Breast epithelium (tissue), 4 donors: Measurements from ENCODE around the gene COL7A1. TPM values are rescaled to one million over a fixed set of nuclear protein-coding genes. Genes with fewer than 3 reads are reported as not detected.
A peak's percentile ranks its signal among the peaks of the same experiment; 100 is the strongest.

Experiments
- DNase-seq, 2 donors: peaks; one replicate each; pipeline ENCODE4 v3.0.0-alpha.2; 2019; ENCODE audit warnings: low spot score in 2 of 2
- H3K27ac ChIP-seq, 2 donors: fragments of 200-600 bp; sonication (generic) in 1 of 2; one replicate each; pipeline ENCODE4 v1.5.1; 2016 to 2019; ENCODE audit warnings: mild to moderate bottlenecking in 1 of 2
- H3K27me3 ChIP-seq, 2 donors: fragments of 200-600 bp; sonication (generic) in 1 of 2; one replicate each; pipeline versions ENCODE4 v1.5.1 to v1.6.0; 2017 to 2019; ENCODE audit warnings: control low read depth in 1 of 2, mild to moderate bottlenecking in 1 of 2
- H3K36me3 ChIP-seq: fragments of 200-600 bp; one replicate; pipeline ENCODE4 v1.5.1; 2019
- H3K4me1 ChIP-seq, 2 donors: fragments of 200-600 bp; sonication (generic); one replicate each; pipeline ENCODE4 v1.5.1; 2016 to 2019; ENCODE audit warnings: control low read depth in 1 of 2
- H3K4me3 ChIP-seq, 3 donors: fragments of 200-600 bp; sonication (generic); 1 replicate in 2 of 3; 2 replicates in 1 of 3; pipeline ENCODE4 v1.5.1; 2016 to 2019; ENCODE audit warnings: mild to moderate bottlenecking in 3 of 3, moderate library complexity in 2 of 3
- H3K9me3 ChIP-seq, 2 donors: fragments of 200-600 bp; sonication (generic) in 1 of 2; one replicate each; pipeline ENCODE4 v1.5.1; 2016 to 2019; ENCODE audit warnings: control low read depth in 1 of 2
- CTCF ChIP-seq, 3 donors: fragments of 450-650 bp; IDR thresholded peaks; one replicate each; pipeline ENCODE4 v1.5.1; 2016 to 2017; ENCODE audit warnings: antibody characterized with exemption in 3 of 3, mild to moderate bottlenecking in 3 of 3, moderate library complexity in 3 of 3
- POLR2A ChIP-seq: fragments of 450-650 bp; IDR thresholded peaks from one replicate; pipeline ENCODE4 v1.6.1; 2016; ENCODE audit warnings: antibody characterized with exemption, mild to moderate bottlenecking, moderate library complexity
- POLR2AphosphoS5 ChIP-seq, 3 donors: sonication (generic); formaldehyde crosslinking; IDR thresholded peaks; one replicate each; pipeline ENCODE4 v1.6.1; 2017; ENCODE audit warnings: antibody characterized with exemption in 3 of 3
- intact Hi-C: fragments of 100-400 bp; cut with DNase I; formaldehyde crosslinking; loops from one replicate; pipeline ENCODE4 v1.15.1; 2023; ENCODE audit warnings: low total_unique reads
- total RNA-seq, 3 donors: library from RNA; depleted of rRNA; stranded (reverse); fragments of >200 nt; gene quantifications; one replicate each; pipeline ENCODE4 v1.1.0, GENCODE V29; 2016

The COL7A1 gene
- total RNA-seq, 3 donors from 2014 or later, result 0.48 to 18.6 (median 12.5) TPM

- peak overlapping the region; percentile 33 to 74 (median 56) for H3K4me3 ChIP-seq
- H3K9me3 ChIP-seq, result no peaks in the 10 kb centered on the region
- peaks cover 3 to 15% of the 10 kb centered on the region in 2 donors for H3K4me1 ChIP-seq
- TF ChIP-seq POLR2A (no peak), POLR2AphosphoS5 (IDR thresholded peaks at IDR 0.05) (no peak), CTCF (IDR thresholded peaks at IDR 0.05) (no peak)
- no peaks in the 10 kb centered on the region for H3K36me3 ChIP-seq
- H3K27me3 ChIP-seq, result peaks cover 0 to 2% of the 10 kb centered on the region in 2 donors
- H3K27ac ChIP-seq, result peak overlapping the region; percentile 91 to 94
- DNase-seq, result no peak
- intact Hi-C loops, result no loop called here
These were observed 596 bp downstream of the COL7A1 start for GRCh38 chr3:48594417-48595049.

DNA sequence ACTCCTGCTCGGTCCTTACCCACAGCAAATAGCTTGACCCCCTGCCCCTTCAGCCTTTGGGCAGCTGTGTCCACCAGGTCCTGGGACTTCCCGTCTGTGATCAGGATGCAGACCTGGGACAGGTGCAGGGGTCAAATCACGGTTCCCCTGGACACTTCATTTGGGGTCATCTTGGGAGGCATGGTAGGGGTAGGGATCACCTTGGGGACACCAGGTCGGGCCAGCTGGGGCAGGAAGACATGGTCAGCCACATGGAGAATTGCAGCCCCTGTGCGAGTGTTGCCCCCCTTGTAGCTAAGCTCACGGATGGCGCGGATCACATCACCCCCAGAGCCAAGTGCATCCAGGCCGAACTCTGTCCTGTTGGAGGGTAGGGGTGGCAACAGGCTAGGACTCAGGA lies 1.8 kb downstream of the COL7A1 start:
- Histone ChIP-seq H3K36me3 (no peaks in the 10 kb centered on the region), H3K27me3 (peaks cover 0 to 2% of the 10 kb centered on the region in 2 donors), H3K4me1 (peaks cover 0 to 7% of the 10 kb centered on the region in 2 donors), H3K4me3 (no peak overlapping the region), H3K27ac (no peak overlapping the region), H3K9me3 (no peaks in the 10 kb centered on the region)
- no peak for DNase-seq
- intact Hi-C loops, result no loop called here
- TF ChIP-seq CTCF (IDR thresholded peaks at IDR 0.05) (no peak), POLR2A (no peak), POLR2AphosphoS5 (IDR thresholded peaks at IDR 0.05) (no peak)

DNA sequence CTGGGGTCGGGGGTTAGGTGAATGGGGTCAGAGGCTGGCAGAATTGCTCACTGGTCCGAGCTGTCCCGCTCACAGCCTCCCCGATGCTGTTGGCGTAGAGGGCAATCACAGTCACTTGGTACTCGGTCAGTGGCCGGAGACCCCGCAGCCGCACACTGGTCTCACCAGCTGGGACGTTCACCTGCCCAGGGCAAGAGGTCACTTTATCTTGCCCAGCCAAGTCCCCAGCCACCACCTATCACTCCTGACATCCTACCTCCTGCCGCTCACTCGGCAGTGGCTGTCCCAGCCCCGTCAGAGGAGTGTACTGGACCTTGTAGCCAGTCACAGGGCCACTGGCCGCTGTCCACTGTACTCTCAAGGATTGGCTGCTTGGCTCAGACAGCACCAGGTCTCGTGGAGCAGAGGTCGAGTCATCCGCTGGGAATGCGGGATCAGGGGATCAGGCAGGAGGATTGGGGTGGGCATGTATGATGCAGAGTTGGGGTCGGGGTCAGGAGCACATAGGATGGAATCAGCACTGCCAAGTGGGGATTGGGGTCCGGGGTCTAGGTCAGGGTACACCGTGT lies 2.5 kb downstream of the COL7A1 start:
- DNase-seq, result no peak
- H3K27me3 ChIP-seq, result peaks cover 0 to 2% of the 10 kb centered on the region in 2 donors
- no peaks in the 10 kb centered on the region for H3K9me3 ChIP-seq
- H3K4me3 ChIP-seq, result no peak overlapping the region
- H3K36me3 ChIP-seq, result no peaks in the 10 kb centered on the region
- intact Hi-C loops, result loop anchor here (1.0 kb wide), 1 partner anchor 15 kb away; no protein-coding TSS in a partner anchor
- TF ChIP-seq CTCF (IDR thresholded peaks at IDR 0.05) (no peak), POLR2A (no peak), POLR2AphosphoS5 (IDR thresholded peaks at IDR 0.05) (no peak)
- peaks cover 0 to 6% of the 10 kb centered on the region in 2 donors for H3K4me1 ChIP-seq
- no peak overlapping the region for H3K27ac ChIP-seq

- H3K27ac ChIP-seq, result no peak overlapping the region
- peaks cover 0 to 6% of the 10 kb centered on the region in 2 donors for H3K4me1 ChIP-seq
- TF ChIP-seq POLR2A (no peak), CTCF (IDR thresholded peaks at IDR 0.05) (no peak), POLR2AphosphoS5 (IDR thresholded peaks at IDR 0.05) (no peak)
- no peak overlapping the region for H3K4me3 ChIP-seq
- H3K9me3 ChIP-seq, result no peaks in the 10 kb centered on the region
- H3K36me3 ChIP-seq, result no peaks in the 10 kb centered on the region
- H3K27me3 ChIP-seq, result peaks cover 0 to 2% of the 10 kb centered on the region in 2 donors
- intact Hi-C loops, result loop anchor here (1.0 kb wide), 1 partner anchor 15 kb away; no protein-coding TSS in a partner anchor
- DNase-seq, result no peak
These were observed 3.1 kb downstream of the COL7A1 start for GRCh38 chr3:48591886-48592518.

- DNase-seq, result no peak
- TF ChIP-seq CTCF (IDR thresholded peaks at IDR 0.05) (no peak), POLR2A (no peak), POLR2AphosphoS5 (IDR thresholded peaks at IDR 0.05) (no peak)
- Histone ChIP-seq H3K36me3 (no peaks in the 10 kb centered on the region), H3K9me3 (no peaks in the 10 kb centered on the region), H3K4me1 (peaks cover 0 to 6% of the 10 kb centered on the region in 2 donors), H3K27ac (no peak overlapping the region), H3K4me3 (no peak overlapping the region), H3K27me3 (peaks cover 0 to 2% of the 10 kb centered on the region in 2 donors)
- intact Hi-C loops, result no loop called here
These were observed 3.7 kb downstream of the COL7A1 start for GRCh38 chr3:48591436-48591835.
